ENCODE measurements around the gene CHAD.

Gene CHAD

GRCh38 chr17:50464736-50465135, 3.9 kb downstream of the CHAD start:
- no peak overlapping the region for H3K4me3 ChIP-seq (ENCODE audit: insufficient read depth, low read length, poor library complexity, severe bottlenecking)
- H4K20me1 ChIP-seq (ENCODE audit: low read depth, low read length) = no peaks in the 10 kb centered on the region
- no peaks in the 10 kb centered on the region for H3F3A ChIP-seq (ENCODE audit: insufficient read depth)
- H3K4me2 ChIP-seq (ENCODE audit: low read depth, low read length, poor library complexity, severe bottlenecking) = no peak overlapping the region
- H3K9me3 ChIP-seq (ENCODE audit: insufficient read depth, low read length) = no peaks in the 10 kb centered on the region
- H3K9me2 ChIP-seq (replicated peaks; ENCODE audit: insufficient read depth, low read length) = no peaks in the 10 kb centered on the region
- H3K27ac ChIP-seq (ENCODE audit: low read depth, low read length) = no peak overlapping the region
- no peak overlapping the region for H2AFZ ChIP-seq (ENCODE audit: low read depth, low read length, severe bottlenecking)
- H3K79me2 ChIP-seq (ENCODE audit: insufficient read depth, low read length) = no peaks in the 10 kb centered on the region
- no peak overlapping the region for H3K9ac ChIP-seq (ENCODE audit: low read length)
- TF ChIP-seq EZH2phosphoT487 (conservative IDR thresholded peaks at IDR 0.05; ENCODE audit: low read length) = no peak
- TF ChIP-seq, protein P1, sequence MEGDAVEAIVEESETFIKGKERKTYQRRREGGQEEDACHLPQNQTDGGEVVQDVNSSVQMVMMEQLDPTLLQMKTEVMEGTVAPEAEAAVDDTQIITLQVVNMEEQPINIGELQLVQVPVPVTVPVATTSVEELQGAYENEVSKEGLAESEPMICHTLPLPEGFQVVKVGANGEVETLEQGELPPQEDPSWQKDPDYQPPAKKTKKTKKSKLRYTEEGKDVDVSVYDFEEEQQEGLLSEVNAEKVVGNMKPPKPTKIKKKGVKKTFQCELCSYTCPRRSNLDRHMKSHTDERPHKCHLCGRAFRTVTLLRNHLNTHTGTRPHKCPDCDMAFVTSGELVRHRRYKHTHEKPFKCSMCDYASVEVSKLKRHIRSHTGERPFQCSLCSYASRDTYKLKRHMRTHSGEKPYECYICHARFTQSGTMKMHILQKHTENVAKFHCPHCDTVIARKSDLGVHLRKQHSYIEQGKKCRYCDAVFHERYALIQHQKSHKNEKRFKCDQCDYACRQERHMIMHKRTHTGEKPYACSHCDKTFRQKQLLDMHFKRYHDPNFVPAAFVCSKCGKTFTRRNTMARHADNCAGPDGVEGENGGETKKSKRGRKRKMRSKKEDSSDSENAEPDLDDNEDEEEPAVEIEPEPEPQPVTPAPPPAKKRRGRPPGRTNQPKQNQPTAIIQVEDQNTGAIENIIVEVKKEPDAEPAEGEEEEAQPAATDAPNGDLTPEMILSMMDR (IDR thresholded peaks at IDR 0.05; ENCODE audit: insufficient read depth, low read length, poor library complexity, severe bottlenecking) = no peak
- H3K27me3 ChIP-seq (ENCODE audit: low read length) = no peaks in the 10 kb centered on the region
- no peaks in the 10 kb centered on the region for H3K36me3 ChIP-seq (ENCODE audit: low read length)

GRCh38 chr17:50464121-50464520, 4.6 kb downstream of the CHAD start:
- H3K9ac ChIP-seq (ENCODE audit: low read length) = no peak overlapping the region
- no peaks in the 10 kb centered on the region for H3F3A ChIP-seq (ENCODE audit: insufficient read depth)
- no peak overlapping the region for H3K27ac ChIP-seq (ENCODE audit: low read depth, low read length)
- H3K9me2 ChIP-seq (replicated peaks; ENCODE audit: insufficient read depth, low read length) = no peaks in the 10 kb centered on the region
- no peaks in the 10 kb centered on the region for H3K27me3 ChIP-seq (ENCODE audit: low read length)
- no peak overlapping the region for H2AFZ ChIP-seq (ENCODE audit: low read depth, low read length, severe bottlenecking)
- H3K36me3 ChIP-seq (ENCODE audit: low read length) = no peaks in the 10 kb centered on the region
- H3K4me2 ChIP-seq (ENCODE audit: low read depth, low read length, poor library complexity, severe bottlenecking) = no peak overlapping the region
- TF ChIP-seq EZH2phosphoT487 (conservative IDR thresholded peaks at IDR 0.05; ENCODE audit: low read length) = no peak
- TF ChIP-seq, protein P1 (IDR thresholded peaks at IDR 0.05; ENCODE audit: insufficient read depth, low read length, poor library complexity, severe bottlenecking) = no peak
- no peak overlapping the region for H3K4me3 ChIP-seq (ENCODE audit: insufficient read depth, low read length, poor library complexity, severe bottlenecking)
- no peaks in the 10 kb centered on the region for H4K20me1 ChIP-seq (ENCODE audit: low read depth, low read length)
- no peaks in the 10 kb centered on the region for H3K9me3 ChIP-seq (ENCODE audit: insufficient read depth, low read length)
- no peaks in the 10 kb centered on the region for H3K79me2 ChIP-seq (ENCODE audit: insufficient read depth, low read length)

DNA sequence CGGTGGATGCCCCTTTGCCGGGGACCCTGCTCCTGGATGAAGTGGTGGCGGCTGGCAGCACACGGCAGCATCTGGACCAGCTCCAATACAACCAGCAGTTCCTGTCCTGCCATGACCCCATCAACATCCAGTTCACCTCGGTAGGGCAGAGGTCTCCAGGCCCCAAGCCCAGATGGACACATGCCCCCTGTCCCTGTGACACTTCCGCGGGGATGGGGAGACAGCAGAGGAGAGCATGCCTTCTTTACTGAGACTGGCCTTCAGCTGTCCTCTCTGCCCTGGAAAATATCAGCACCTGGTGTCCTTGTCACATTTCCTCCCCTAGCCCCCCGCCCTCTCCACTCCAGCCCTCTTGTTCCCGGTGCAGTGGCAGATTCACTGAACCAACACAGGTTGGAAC, 6.2 kb downstream of the CHAD start:
- H4K20me1 ChIP-seq (ENCODE audit: low read depth, low read length) = no peaks in the 10 kb centered on the region
- H3K36me3 ChIP-seq (ENCODE audit: low read length) = no peaks in the 10 kb centered on the region
- no peak overlapping the region for H3K9ac ChIP-seq (ENCODE audit: low read length)
- H3K4me2 ChIP-seq (ENCODE audit: low read depth, low read length, poor library complexity, severe bottlenecking) = no peak overlapping the region
- no peaks in the 10 kb centered on the region for H3K9me3 ChIP-seq (ENCODE audit: insufficient read depth, low read length)
- H3K79me2 ChIP-seq (ENCODE audit: insufficient read depth, low read length) = no peaks in the 10 kb centered on the region
- no peak overlapping the region for H3K27ac ChIP-seq (ENCODE audit: low read depth, low read length)
- no peaks in the 10 kb centered on the region for H3K9me2 ChIP-seq (replicated peaks; ENCODE audit: insufficient read depth, low read length)
- H3K4me3 ChIP-seq (ENCODE audit: insufficient read depth, low read length, poor library complexity, severe bottlenecking) = no peak overlapping the region
- H3F3A ChIP-seq (ENCODE audit: insufficient read depth) = no peaks in the 10 kb centered on the region
- no peak for TF ChIP-seq EZH2phosphoT487 (conservative IDR thresholded peaks at IDR 0.05; ENCODE audit: low read length)
- TF ChIP-seq, protein P1 (IDR thresholded peaks at IDR 0.05; ENCODE audit: insufficient read depth, low read length, poor library complexity, severe bottlenecking) = no peak
- H2AFZ ChIP-seq (ENCODE audit: low read depth, low read length, severe bottlenecking) = no peak overlapping the region
- no peaks in the 10 kb centered on the region for H3K27me3 ChIP-seq (ENCODE audit: low read length)

All from SU-DHL-6 (cell line).